ENCODE data around the gene CTNNBIP1. TPM values are rescaled to one million over a fixed set of nuclear protein-coding genes. Genes with fewer than 3 reads are reported as not detected.

The CTNNBIP1 gene
- total and polyA plus RNA-seq, 2 of the 8 experiments (the other 6 are each of a cell fraction or from before 2014, with no cell fraction given), result 40.9 to 46.6 TPM

GRCh38 chr1:9865724-9866123 is 44.3 kb downstream of the CTNNBIP1 start (continued):
- TF ChIP-seq, protein P1, sequence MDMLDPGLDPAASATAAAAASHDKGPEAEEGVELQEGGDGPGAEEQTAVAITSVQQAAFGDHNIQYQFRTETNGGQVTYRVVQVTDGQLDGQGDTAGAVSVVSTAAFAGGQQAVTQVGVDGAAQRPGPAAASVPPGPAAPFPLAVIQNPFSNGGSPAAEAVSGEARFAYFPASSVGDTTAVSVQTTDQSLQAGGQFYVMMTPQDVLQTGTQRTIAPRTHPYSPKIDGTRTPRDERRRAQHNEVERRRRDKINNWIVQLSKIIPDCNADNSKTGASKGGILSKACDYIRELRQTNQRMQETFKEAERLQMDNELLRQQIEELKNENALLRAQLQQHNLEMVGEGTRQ (IDR thresholded peaks at IDR 0.05; ENCODE audit: low read length), result no peak
- no peak for TF ChIP-seq ATF3 (IDR thresholded peaks at IDR 0.05; ENCODE audit: insufficient read depth, low read depth, low read length)
- no peak for TF ChIP-seq FOSL1 (IDR thresholded peaks at IDR 0.05; ENCODE audit: insufficient read depth, low read depth, low read length)
- TF ChIP-seq SP2 (IDR thresholded peaks at IDR 0.05; ENCODE audit: low read length), result no peak
- TF ChIP-seq HDAC2 (IDR thresholded peaks at IDR 0.05; ENCODE audit: borderline replicate concordance in 1 of 2, low read depth in 2 of 2, low read length in 2 of 2), result no peak
